ENCODE measurements around the gene INTS13. TPM values are rescaled to one million over a fixed set of nuclear protein-coding genes. Genes with fewer than 3 reads are reported as not detected.

Gene INTS13
- total RNA-seq, 1 donor from 2014 or later = 70.8 TPM

GRCh38 chr12:26896913-26897312 lies 40.9 kb downstream of the INTS13 start:
- Histone ChIP-seq H3K4me2 (no peak overlapping the region), H3K4me1 (no peaks in the 10 kb centered on the region), H3K9ac (no peak overlapping the region), H3K27ac (no peak overlapping the region), H4K20me1 (ENCODE audit: low read depth) (no peaks in the 10 kb centered on the region), H3K4me3 (no peak overlapping the region), H3K27me3 (no peaks in the 10 kb centered on the region), H3K79me2 (ENCODE audit: low read depth) (no peaks in the 10 kb centered on the region), H3K9me3 (ENCODE audit: low read depth) (no peaks in the 10 kb centered on the region), H3K36me3 (no peaks in the 10 kb centered on the region), H3F3A (ENCODE audit: low read depth) (no peaks in the 10 kb centered on the region), H2AFZ (replicated peaks) (no peak overlapping the region)
- Mint-ChIP-seq H3K4me3 (no peak overlapping the region), H3K27ac (no peak overlapping the region), H3K27me3 (ENCODE audit: insufficient read depth, low read depth) (no peaks in the 10 kb centered on the region), H3K36me3 (peaks cover 21% of the 10 kb centered on the region), H3K9me3 (peaks cover 4% of the 10 kb centered on the region), H3K4me1 (no peaks in the 10 kb centered on the region)
- TF ChIP-seq EZH2phosphoT487 (IDR thresholded peaks at IDR 0.05) (no peak), EZH2 (IDR thresholded peaks at IDR 0.05) (no peak), CTCF (IDR thresholded peaks at IDR 0.05) (no peak)
- no peak for DNase-seq (ENCODE audit: low spot score)

GRCh38 chr12:26895672-26896071 lies 42.1 kb downstream of the INTS13 start:
- no peak overlapping the region for H3K27ac ChIP-seq

GRCh38 chr12:26891704-26892103 lies 46.1 kb downstream of the INTS13 start:
- no peak for DNase-seq (ENCODE audit: low spot score)
- H3K4me3 Mint-ChIP-seq = no peak overlapping the region
- no peaks in the 10 kb centered on the region for H3K4me1 Mint-ChIP-seq
- Histone ChIP-seq H3K27ac (no peak overlapping the region), H3K9me3 (ENCODE audit: low read depth) (no peaks in the 10 kb centered on the region), H3K4me1 (no peaks in the 10 kb centered on the region), H3K27me3 (no peaks in the 10 kb centered on the region), H3K79me2 (ENCODE audit: low read depth) (no peaks in the 10 kb centered on the region), H3K4me3 (no peak overlapping the region), H3K36me3 (no peaks in the 10 kb centered on the region), H3K4me2 (no peak overlapping the region), H2AFZ (replicated peaks) (no peak overlapping the region), H4K20me1 (ENCODE audit: low read depth) (no peaks in the 10 kb centered on the region), H3F3A (ENCODE audit: low read depth) (no peaks in the 10 kb centered on the region), H3K9ac (no peak overlapping the region)
- H3K36me3 Mint-ChIP-seq = peaks cover 2% of the 10 kb centered on the region
- H3K27ac Mint-ChIP-seq = no peak overlapping the region
- no peaks in the 10 kb centered on the region for H3K27me3 Mint-ChIP-seq (ENCODE audit: insufficient read depth, low read depth)
- H3K9me3 Mint-ChIP-seq = no peaks in the 10 kb centered on the region
- TF ChIP-seq EZH2phosphoT487 (IDR thresholded peaks at IDR 0.05) = no peak
- no peak for TF ChIP-seq CTCF (IDR thresholded peaks at IDR 0.05)
- no peak for TF ChIP-seq EZH2 (IDR thresholded peaks at IDR 0.05)

More at GRCh38 chr12:26895672-26896071, 42.1 kb downstream of the INTS13 start:
- Histone ChIP-seq H3K4me2 (no peak overlapping the region), H3F3A (ENCODE audit: low read depth) (no peaks in the 10 kb centered on the region), H3K4me3 (no peak overlapping the region), H3K27me3 (no peaks in the 10 kb centered on the region), H2AFZ (replicated peaks) (no peak overlapping the region), H4K20me1 (ENCODE audit: low read depth) (no peaks in the 10 kb centered on the region), H3K36me3 (no peaks in the 10 kb centered on the region), H3K79me2 (ENCODE audit: low read depth) (no peaks in the 10 kb centered on the region), H3K4me1 (no peaks in the 10 kb centered on the region), H3K9ac (no peak overlapping the region), H3K9me3 (ENCODE audit: low read depth) (no peaks in the 10 kb centered on the region)
- Mint-ChIP-seq H3K4me1 (no peaks in the 10 kb centered on the region), H3K36me3 (peaks cover 12% of the 10 kb centered on the region), H3K27me3 (ENCODE audit: insufficient read depth, low read depth) (no peaks in the 10 kb centered on the region), H3K9me3 (no peaks in the 10 kb centered on the region), H3K27ac (no peak overlapping the region), H3K4me3 (no peak overlapping the region)
- DNase-seq (ENCODE audit: low spot score) = no peak
- TF ChIP-seq EZH2phosphoT487 (IDR thresholded peaks at IDR 0.05) (no peak), CTCF (IDR thresholded peaks at IDR 0.05) (no peak), EZH2 (IDR thresholded peaks at IDR 0.05) (no peak)
